Erythroblast (primary cell): ENCODE data around the gene AFAP1L1.

Source experiments
- GATA1 ChIP-seq: IDR thresholded peaks from 2 replicates; pipeline ENCODE4 v1.6.1; 2011; ENCODE audit warnings: low read depth, mild to moderate bottlenecking, control low read depth, low read length, moderate library complexity
- POLR2A ChIP-seq: IDR thresholded peaks from 2 replicates; pipeline ENCODE4 v1.6.1; 2011; ENCODE audit warnings: mild to moderate bottlenecking, low read length

DNA sequence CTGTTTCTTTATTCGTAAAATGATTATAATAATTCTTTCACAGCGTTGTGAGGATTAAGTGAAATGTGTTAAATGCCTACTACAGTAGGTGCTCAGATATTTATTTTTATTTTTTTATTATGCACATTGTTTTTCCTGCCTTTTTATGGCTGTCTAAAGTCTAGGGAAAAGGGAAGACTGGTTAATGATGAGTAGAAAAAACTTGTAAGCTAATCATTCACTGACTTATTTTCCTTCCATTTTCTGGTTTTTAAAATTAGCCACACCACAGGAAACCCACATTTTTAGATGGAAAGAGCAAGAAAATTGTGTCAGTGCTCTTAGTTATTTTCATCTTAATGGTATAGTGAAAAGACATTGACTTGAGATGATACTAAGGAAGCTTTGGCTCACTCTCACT, 82.3 kb downstream of the AFAP1L1 start:
- no peak for TF ChIP-seq POLR2A
- TF ChIP-seq GATA1, result no peak
